Measurements from ENCODE around the gene FNDC11. TPM values are rescaled to one million over a fixed set of nuclear protein-coding genes. Genes with fewer than 3 reads are reported as not detected.

Gene FNDC11
- total RNA-seq, 2 experiments from 2014 or later = 0.41 to 3.0 TPM

- ChIA-PET CTCF (ENCODE audit: unreplicated experiment) (no interaction called here), POLR2A (no interaction called here)
- BruUV-seq (replicated peaks) = no TSS peak
- DNase-seq (ENCODE audit: low spot score) = no peak
- Histone ChIP-seq H3K79me2 (ENCODE audit: insufficient read depth, low read depth, low read length) (no peaks in the 10 kb centered on the region), H3K36me3 (ENCODE audit: insufficient read depth, low read length) (no peaks in the 10 kb centered on the region), H3K27ac (ENCODE audit: low read depth, low read length, poor library complexity, severe bottlenecking) (no peak overlapping the region), H3K9me3 (ENCODE audit: low read length) (no peaks in the 10 kb centered on the region), H3K4me3 (ENCODE audit: low read depth, low read length, poor library complexity, severe bottlenecking) (no peak overlapping the region), H3K9me2 (ENCODE audit: insufficient read depth, low read length) (no peaks in the 10 kb centered on the region), H3K4me1 (ENCODE audit: insufficient read depth, low read length, poor library complexity, severe bottlenecking) (peaks cover 36% of the 10 kb centered on the region), H2AFZ (ENCODE audit: low read length) (no peak overlapping the region), H4K20me1 (ENCODE audit: insufficient read depth, low read length) (no peaks in the 10 kb centered on the region), H3K4me2 (ENCODE audit: low read length) (no peak overlapping the region)
- intact Hi-C loops (cut with micrococcal nuclease; ENCODE audit: unreplicated experiment) = no loop called here
- TF ChIP-seq EZH2phosphoT487 (IDR thresholded peaks at IDR 0.05; ENCODE audit: borderline replicate concordance, low read depth, low read length) = no peak
Observed at GRCh38 chr20:63540417-63541186, 13.4 kb upstream of the FNDC11 start.

GRCh38 chr20:63541371-63541770 lies 12.6 kb upstream of the FNDC11 start:
- Histone ChIP-seq H3K4me3 (ENCODE audit: low read depth, low read length, poor library complexity, severe bottlenecking) (no peak overlapping the region), H3K4me1 (ENCODE audit: insufficient read depth, low read length, poor library complexity, severe bottlenecking) (peaks cover 43% of the 10 kb centered on the region), H3K36me3 (ENCODE audit: insufficient read depth, low read length) (no peaks in the 10 kb centered on the region), H3K9me3 (ENCODE audit: low read length) (no peaks in the 10 kb centered on the region), H4K20me1 (ENCODE audit: insufficient read depth, low read length) (no peaks in the 10 kb centered on the region), H3K4me2 (ENCODE audit: low read length) (no peak overlapping the region), H3K79me2 (ENCODE audit: insufficient read depth, low read depth, low read length) (no peaks in the 10 kb centered on the region), H3K27ac (ENCODE audit: low read depth, low read length, poor library complexity, severe bottlenecking) (no peak overlapping the region), H3K9me2 (ENCODE audit: insufficient read depth, low read length) (no peaks in the 10 kb centered on the region), H2AFZ (ENCODE audit: low read length) (no peak overlapping the region)
- no peak for DNase-seq (ENCODE audit: low spot score)
- no peak for TF ChIP-seq EZH2phosphoT487 (IDR thresholded peaks at IDR 0.05; ENCODE audit: borderline replicate concordance, low read depth, low read length)
- TF ChIP-seq CTCF (conservative IDR thresholded peaks at IDR 0.05; ENCODE audit: low read length) = no peak
- intact Hi-C loops (cut with micrococcal nuclease; ENCODE audit: unreplicated experiment) = no loop called here
- no TSS peak for BruUV-seq (replicated peaks)
- POLR2A ChIA-PET = interaction anchor here (0.8 to 0.9 kb wide), 2 partner anchors 11 to 100 kb away, joined by 3 to 6 read pairs; no protein-coding TSS in a partner anchor
- CTCF ChIA-PET (ENCODE audit: unreplicated experiment) = no interaction called here

- H3K27ac ChIP-seq (ENCODE audit: low read depth, low read length, poor library complexity, severe bottlenecking) = no peak overlapping the region
- BruUV-seq (replicated peaks) = no TSS peak
- intact Hi-C loops (cut with micrococcal nuclease; ENCODE audit: unreplicated experiment) = no loop called here
- no peak overlapping the region for H3K4me3 ChIP-seq (ENCODE audit: low read depth, low read length, poor library complexity, severe bottlenecking)
- H4K20me1 ChIP-seq (ENCODE audit: insufficient read depth, low read length) = no peaks in the 10 kb centered on the region
- H2AFZ ChIP-seq (ENCODE audit: low read length) = no peak overlapping the region
- no peak overlapping the region for H3K4me2 ChIP-seq (ENCODE audit: low read length)
- H3K9me3 ChIP-seq (ENCODE audit: low read length) = no peaks in the 10 kb centered on the region
- POLR2A ChIA-PET = interaction anchor here (0.6 to 0.9 kb wide), 3 partner anchors 11 to 99 kb away, joined by 3 to 6 read pairs (median 4); no protein-coding TSS in a partner anchor
- CTCF ChIA-PET (ENCODE audit: unreplicated experiment) = interaction anchor here (0.6 kb wide), 1 partner anchor 27 kb away, joined by 11 read pairs; no protein-coding TSS in a partner anchor
- H3K4me1 ChIP-seq (ENCODE audit: insufficient read depth, low read length, poor library complexity, severe bottlenecking) = peaks cover 42% of the 10 kb centered on the region
- no peaks in the 10 kb centered on the region for H3K79me2 ChIP-seq (ENCODE audit: insufficient read depth, low read depth, low read length)
- TF ChIP-seq EZH2phosphoT487 (IDR thresholded peaks at IDR 0.05; ENCODE audit: borderline replicate concordance, low read depth, low read length) (no peak), CTCF (conservative IDR thresholded peaks at IDR 0.05; ENCODE audit: low read length) (no peak)
- no peaks in the 10 kb centered on the region for H3K36me3 ChIP-seq (ENCODE audit: insufficient read depth, low read length)
- no peaks in the 10 kb centered on the region for H3K9me2 ChIP-seq (ENCODE audit: insufficient read depth, low read length)
- no peak for DNase-seq (ENCODE audit: low spot score)
Observed at GRCh38 chr20:63542031-63542559, 11.9 kb upstream of the FNDC11 start.
